Right lobe of liver (tissue), 4 donors: ENCODE results near the gene TMEM174.

Source experiments
- CTCF ChIP-seq, 4 donors: fragments of 200-600 bp in 3 of 4; fragments of 450-650 bp in 1 of 4; IDR thresholded peaks; one replicate each; pipeline versions ENCODE4 v1.5.1 to v1.8.0; 2016 to 2022; ENCODE audit warnings: antibody characterized with exemption in 4 of 4, mild to moderate bottlenecking in 2 of 4
- POLR2A ChIP-seq: fragments of 450-650 bp; IDR thresholded peaks from one replicate; pipeline ENCODE4 v1.6.1; 2017; ENCODE audit warnings: antibody characterized with exemption, mild to moderate bottlenecking
- donor health status: DM: no; HTN: no; CAD: no.
- donor health status: DM: no; HTN: no; CAD: no.
- donor health status: DM: no; HTN: yes; CAD: no.

- no peak for TF ChIP-seq CTCF (IDR thresholded peaks at IDR 0.05)
- no peak for TF ChIP-seq POLR2A
Observed at GRCh38 chr5:73183000-73183399, 10.0 kb downstream of the TMEM174 start.
